HepG2 (cell line): ENCODE data around the gene RBP4. TPM values are rescaled to one million over a fixed set of nuclear protein-coding genes. Genes with fewer than 3 reads are reported as not detected.

Experiments
- JUND ChIP-seq: sonication (generic); formaldehyde crosslinking; IDR thresholded peaks from 2 replicates; pipeline ENCODE4 v1.8.0; 2022; ENCODE audit warnings: mild to moderate bottlenecking, missing genetic modification reagents
- KIAA2018 ChIP-seq: sonication (generic); formaldehyde crosslinking; IDR thresholded peaks from 2 replicates; pipeline ENCODE4 v1.5.0; 2020; ENCODE audit warnings: mild to moderate bottlenecking, missing genetic modification reagents, borderline replicate concordance
- MXD4 ChIP-seq: IDR thresholded peaks from 2 replicates; pipeline ENCODE4 v1.6.1; 2016; ENCODE audit warnings: mild to moderate bottlenecking, missing biosample characterization, missing genetic modification reagents
- NCOR1 ChIP-seq: fragments of 200-600 bp; sonication (generic); IDR thresholded peaks from 2 replicates; pipeline ENCODE4 v1.7.0; 2017; ENCODE audit warnings: antibody characterized with exemption, low read length, borderline replicate concordance
- SOX5 ChIP-seq: IDR thresholded peaks from 2 replicates; pipeline ENCODE4 v1.6.1; 2016; ENCODE audit warnings: borderline replicate concordance
- SOX6 ChIP-seq, 2 experiments: fragments of 450-650 bp in 1 of 2; sonication (generic) in 1 of 2; formaldehyde crosslinking in 1 of 2; IDR thresholded peaks; 2 replicates each; pipeline versions ENCODE4 v1.4.0 to v1.6.1; 2017 to 2020; ENCODE audit warnings: antibody characterized with exemption in 1 of 2, mild to moderate bottlenecking in 1 of 2, missing genetic modification reagents in 1 of 2
- ZBTB37 ChIP-seq: sonication (generic); formaldehyde crosslinking; IDR thresholded peaks from 2 replicates; pipeline ENCODE4 v1.4.0; 2020; ENCODE audit warnings: mild to moderate bottlenecking, missing genetic modification reagents
- ZNF12 ChIP-seq: sonication (generic); formaldehyde crosslinking; IDR thresholded peaks from 2 replicates; pipeline ENCODE4 v1.5.0; 2020; ENCODE audit warnings: missing genetic modification reagents
- ZNF407 ChIP-seq: sonication (generic); formaldehyde crosslinking; IDR thresholded peaks from one replicate; pipeline ENCODE4 v1.5.1; 2020; ENCODE audit warnings: mild to moderate bottlenecking, missing genetic modification reagents; ENCODE audit errors: not compliant biosample characterization
- ZNF564 ChIP-seq: sonication (generic); formaldehyde crosslinking; IDR thresholded peaks from 2 replicates; pipeline ENCODE4 v1.8.1; 2023; ENCODE audit warnings: mild to moderate bottlenecking, missing genetic modification reagents
- polyA plus RNA-seq, 8 experiments: library from polyadenylated mRNA; depleted of rRNA in 3 of 8; stranded (reverse) in 7 of 8; unstranded in 1 of 8; fragments of >200 nt; fragmentation: Illumina TruSeq in 4 of 8; extraction: Trizol in 4 of 8; gene quantifications; 2 replicates each; pipeline versions ENCODE4 v1.2.1 to v1.2.3, GENCODE V29; 2011 to 2016; ENCODE audit warnings: low read depth in 4 of 8, missing spikeins in 1 of 8, mixed read lengths in 1 of 8; ENCODE audit not compliant: insufficient read depth in 1 of 8
- total RNA-seq, 5 experiments: library from RNA; depleted of rRNA; stranded (reverse); fragments of >200 nt; fragmentation: Illumina TruSeq; extraction: Trizol; gene quantifications; 2 replicates each; pipeline ENCODE4 v1.2.3, GENCODE V29; 2016; ENCODE audit warnings: low read depth in 1 of 5

Gene RBP4
- total and polyA plus RNA-seq, 2 of the 13 experiments (the other 11 are each of a cell fraction or from before 2014, with no cell fraction given): 642 to 931 TPM

- no peak for TF ChIP-seq KIAA2018
- no peak for TF ChIP-seq MXD4 (CRISPR knock-in tag)
- peak; percentile 78; the same call in 1 of the 2 replicates for TF ChIP-seq ZNF564
- peak; percentile 88 for TF ChIP-seq ZNF407 (CRISPR knock-in tag)
- no peak for TF ChIP-seq ZBTB37 (CRISPR knock-in tag)
- TF ChIP-seq JUND: peak; percentile 91
- no peak for TF ChIP-seq SOX6 (IDR thresholded peaks at IDR 0.05)
- peak; percentile 72; the same call in 1 of the 2 replicates for TF ChIP-seq SOX6 (CRISPR knock-in tag; IDR thresholded peaks at IDR 0.05)
- peak; percentile 37 for TF ChIP-seq SOX5
- peak; percentile 50 for TF ChIP-seq ZNF12 (CRISPR knock-in tag)
- peak; percentile 49; the same call in 1 of the 2 replicates for TF ChIP-seq NCOR1
These were observed at the start of gene RBP4 (continued) for GRCh38 chr10:93601146-93601773.
